Stimulated activated CD4-positive, alpha-beta T cell treated with anti-CD3 and anti-CD28 coated beads, Interleukin-2, amount 100 ng/mL, for 48 hours (primary cell): ENCODE measurements around the gene TSHZ2.

Source experiments
- DNase-seq, 2 donors: peaks; one replicate each; pipeline ENCODE4 v3.0.0-alpha.2; 2020

The TSHZ2 gene

GRCh38 chr20:53030061-53030460 lies 57.9 kb downstream of the TSHZ2 start:
- DNase-seq: no peak

- DNase-seq: no peak
Observed at GRCh38 chr20:53032046-53032445, 59.9 kb downstream of the TSHZ2 start.

GRCh38 chr20:53032478-53032932 lies 60.3 kb downstream of the TSHZ2 start:
- DNase-seq: no peak

GRCh38 chr20:53033176-53033575 lies 61.0 kb downstream of the TSHZ2 start:
- no peak for DNase-seq

GRCh38 chr20:53034899-53035298 lies 62.7 kb downstream of the TSHZ2 start:
- no peak for DNase-seq

GRCh38 chr20:53036992-53037391 lies 64.8 kb downstream of the TSHZ2 start:
- DNase-seq: no peak

- DNase-seq: no peak
Observed at GRCh38 chr20:53037621-53038020, 65.5 kb downstream of the TSHZ2 start.

GRCh38 chr20:53038299-53038698 lies 66.1 kb downstream of the TSHZ2 start:
- DNase-seq: no peak

- no peak for DNase-seq
Observed at GRCh38 chr20:53040693-53041589, 68.8 kb downstream of the TSHZ2 start.

- no peak for DNase-seq
Observed at GRCh38 chr20:53042521-53042920, 70.4 kb downstream of the TSHZ2 start.

- DNase-seq: no peak
Observed at GRCh38 chr20:53044296-53044695, 72.1 kb downstream of the TSHZ2 start.

GRCh38 chr20:53045941-53046340 lies 73.8 kb downstream of the TSHZ2 start:
- no peak for DNase-seq

- DNase-seq: no peak
Observed at GRCh38 chr20:53047203-53047602, 75.0 kb downstream of the TSHZ2 start.

GRCh38 chr20:53048387-53048786 lies 76.2 kb downstream of the TSHZ2 start:
- no peak for DNase-seq

- DNase-seq: no peak
Observed at GRCh38 chr20:53050338-53050737, 78.2 kb downstream of the TSHZ2 start.

- DNase-seq: no peak
Observed at GRCh38 chr20:53052380-53052779, 80.2 kb downstream of the TSHZ2 start.

GRCh38 chr20:53053595-53053994 lies 81.4 kb downstream of the TSHZ2 start:
- no peak for DNase-seq

- DNase-seq: no peak
Observed at GRCh38 chr20:53055367-53056067, 83.4 kb downstream of the TSHZ2 start.

GRCh38 chr20:53057579-53057978 lies 85.4 kb downstream of the TSHZ2 start:
- no peak for DNase-seq

- no peak for DNase-seq
Observed at GRCh38 chr20:53059848-53060247, 87.7 kb downstream of the TSHZ2 start.

GRCh38 chr20:53061192-53062108 lies 89.3 kb downstream of the TSHZ2 start:
- no peak for DNase-seq

GRCh38 chr20:53064935-53065334 lies 92.8 kb downstream of the TSHZ2 start:
- no peak for DNase-seq

GRCh38 chr20:53068241-53068640 lies 96.1 kb downstream of the TSHZ2 start:
- DNase-seq: no peak
